Upper lobe of right lung (tissue), 1 donor: ENCODE results near the gene C20orf202. TPM values are rescaled to one million over a fixed set of nuclear protein-coding genes. Genes with fewer than 3 reads are reported as not detected.
A peak's percentile ranks its signal among the peaks of the same experiment; 100 is the strongest.

Experiments
- ATAC-seq: fragments of 200-7000 bp; cut with Tn5 transposase; one replicate; pipeline ENCODE4 v1.9.1; 2020; ENCODE audit warnings: mild to moderate bottlenecking, moderate library complexity
- DNase-seq: peaks from one replicate; pipeline ENCODE4 v3.0.0-alpha.2; 2020
- H3K27ac ChIP-seq: fragments of 200-600 bp; one replicate; pipeline ENCODE4 v1.8.0; 2022
- H3K27me3 ChIP-seq: fragments of 200-600 bp; one replicate; pipeline ENCODE4 v1.8.0; 2022; ENCODE audit warnings: mild to moderate bottlenecking
- H3K36me3 ChIP-seq: fragments of 200-600 bp; one replicate; pipeline ENCODE4 v1.8.0; 2022
- H3K4me1 ChIP-seq: fragments of 200-600 bp; one replicate; pipeline ENCODE4 v1.8.0; 2022
- H3K4me3 ChIP-seq: fragments of 200-600 bp; one replicate; pipeline ENCODE4 v1.8.0; 2022; ENCODE audit warnings: mild to moderate bottlenecking
- H3K9me3 ChIP-seq: fragments of 200-600 bp; one replicate; pipeline ENCODE4 v1.8.0; 2022
- CTCF ChIP-seq: fragments of 200-600 bp; IDR thresholded peaks from one replicate; pipeline ENCODE4 v1.8.0; 2022; ENCODE audit warnings: antibody characterized with exemption
- intact Hi-C: fragments of 100-400 bp; cut with DNase I; formaldehyde crosslinking; loops from one replicate; pipeline ENCODE4 v1.11.0; 2022
- total RNA-seq: library from RNA; stranded (reverse); fragmentation: NEBNext Ultra II Directional; extraction: Animal tissue kit (Norgen Biotek cat#: 25700); gene quantifications from one replicate; pipeline ENCODE4 v1.2.1, GENCODE V29; 2021
- donor health status: DM: no; HTN: yes; CAD: no; lungs with severe emphysema.

The C20orf202 gene
- total RNA-seq, 1 donor from 2014 or later, result 0.64 TPM

DNA sequence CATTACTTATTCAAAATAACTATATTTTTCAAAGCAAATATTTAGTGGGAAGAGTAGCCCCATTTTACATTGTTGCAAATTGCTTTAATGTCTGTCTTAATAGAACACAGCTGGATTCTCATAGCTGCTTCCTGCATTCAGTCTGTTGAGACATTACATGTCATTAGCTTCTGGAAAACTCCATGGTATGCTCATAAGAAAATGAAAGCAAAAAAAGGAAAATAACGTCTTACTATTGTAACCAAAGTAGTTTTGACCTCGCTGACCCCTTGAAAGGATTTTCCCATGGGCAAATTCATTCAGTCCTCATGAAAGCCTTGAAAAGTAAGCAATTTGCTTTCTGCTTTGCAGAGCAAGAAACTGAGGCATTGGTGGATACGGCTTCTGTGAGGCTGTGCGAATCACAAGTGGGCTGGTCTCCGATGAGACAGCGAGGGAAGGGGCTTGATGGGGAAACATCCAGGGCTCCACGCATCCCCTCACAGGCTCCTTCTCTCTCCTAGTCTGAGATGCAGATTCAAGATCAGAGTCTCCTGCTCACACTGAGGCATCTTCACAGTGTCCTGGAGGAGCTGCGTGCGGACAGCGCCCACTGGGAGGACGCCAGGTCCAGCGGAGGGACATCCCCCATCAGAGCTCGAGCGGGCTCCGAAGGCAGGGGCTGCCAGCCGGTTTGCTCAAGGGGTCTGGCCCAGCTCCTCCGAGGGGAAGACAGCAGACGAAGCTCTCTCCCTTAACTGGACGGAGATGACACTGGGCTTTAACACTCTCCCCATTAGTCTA is 3.3 kb downstream of the C20orf202 start:
- intact Hi-C loops, result no loop called here

DNA sequence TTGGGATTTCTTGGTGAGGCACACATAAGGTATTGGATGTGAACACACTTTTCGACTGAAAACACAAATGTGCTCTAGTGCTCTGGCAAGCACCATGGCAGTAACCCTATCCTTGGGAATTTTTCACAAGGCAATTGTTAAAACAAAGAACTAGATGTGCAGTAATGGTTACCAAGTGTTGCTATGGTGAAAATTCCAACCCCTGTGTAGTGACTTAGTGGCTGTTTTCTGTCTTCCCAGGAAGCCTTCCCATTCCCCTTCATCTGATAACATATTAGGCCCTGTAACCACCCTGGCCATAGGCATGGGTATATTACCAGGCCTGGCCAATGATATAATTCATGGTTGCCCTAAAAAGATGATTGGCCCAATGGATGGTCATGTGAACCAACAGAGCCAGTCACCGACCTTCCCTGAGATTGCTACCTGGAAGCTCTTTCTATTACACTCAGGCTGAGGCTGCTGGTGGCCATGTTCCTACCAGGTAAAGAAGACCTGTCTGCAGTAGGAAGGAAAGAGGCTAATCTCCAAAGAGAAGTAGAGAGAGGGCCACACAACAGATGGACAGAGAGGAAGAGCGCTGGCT is 4.1 kb downstream of the C20orf202 start:
- peaks cover 13% of the 10 kb centered on the region for H3K4me1 ChIP-seq
- ATAC-seq (no peak), DNase-seq (no peak)
- H3K9me3 ChIP-seq, result no peaks in the 10 kb centered on the region
- H3K27me3 ChIP-seq, result no peaks in the 10 kb centered on the region
- no peak overlapping the region for H3K4me3 ChIP-seq
- no peak overlapping the region for H3K27ac ChIP-seq
- no peaks in the 10 kb centered on the region for H3K36me3 ChIP-seq
- intact Hi-C loops, result no loop called here
- TF ChIP-seq CTCF, result no peak

More for the DNA sequence above, 3.3 kb downstream of the C20orf202 start:
- Histone ChIP-seq H3K4me1 (peaks cover 13% of the 10 kb centered on the region), H3K4me3 (peak overlapping the region; percentile 19), H3K36me3 (no peaks in the 10 kb centered on the region), H3K9me3 (no peaks in the 10 kb centered on the region), H3K27ac (no peak overlapping the region), H3K27me3 (no peaks in the 10 kb centered on the region)
- no peak for TF ChIP-seq CTCF
- DNase-seq, result no peak
- no peak for ATAC-seq

GRCh38 chr20:1209447-1210387 is 6.5 kb downstream of the C20orf202 start:
- H3K4me3 ChIP-seq, result no peak overlapping the region
- intact Hi-C loops, result no loop called here

DNA sequence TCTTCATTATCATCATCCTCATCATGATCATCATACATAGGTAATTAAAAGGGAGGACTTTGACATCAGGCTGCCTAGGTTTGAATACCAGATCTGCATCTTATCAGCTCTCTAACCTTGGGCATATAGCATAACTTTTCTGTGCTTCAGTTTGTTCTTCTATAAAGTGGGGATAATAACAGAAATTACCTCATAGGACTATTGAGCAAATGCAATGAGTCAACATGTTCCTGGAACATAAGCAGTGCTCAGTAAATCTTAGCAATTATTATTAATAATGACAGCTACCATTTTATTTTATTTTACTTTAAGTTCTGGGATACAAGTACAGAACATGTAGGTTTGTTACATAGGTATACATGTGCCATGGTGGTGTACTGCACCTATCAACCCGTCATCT is 7.2 kb downstream of the C20orf202 start:
- Histone ChIP-seq H3K9me3 (no peaks in the 10 kb centered on the region), H3K4me3 (no peak overlapping the region), H3K27me3 (no peaks in the 10 kb centered on the region), H3K27ac (no peak overlapping the region), H3K36me3 (no peaks in the 10 kb centered on the region), H3K4me1 (peaks cover 7% of the 10 kb centered on the region)
- DNase-seq (no peak), ATAC-seq (no peak)
- intact Hi-C loops, result no loop called here
- TF ChIP-seq CTCF, result no peak

More at GRCh38 chr20:1209447-1210387, 6.5 kb downstream of the C20orf202 start:
- H3K4me1 ChIP-seq, result peaks cover 7% of the 10 kb centered on the region
- H3K36me3 ChIP-seq, result no peaks in the 10 kb centered on the region
- DNase-seq (no peak), ATAC-seq (no peak)
- H3K27me3 ChIP-seq, result no peaks in the 10 kb centered on the region
- TF ChIP-seq CTCF, result no peak
- no peak overlapping the region for H3K27ac ChIP-seq
- no peaks in the 10 kb centered on the region for H3K9me3 ChIP-seq

DNA sequence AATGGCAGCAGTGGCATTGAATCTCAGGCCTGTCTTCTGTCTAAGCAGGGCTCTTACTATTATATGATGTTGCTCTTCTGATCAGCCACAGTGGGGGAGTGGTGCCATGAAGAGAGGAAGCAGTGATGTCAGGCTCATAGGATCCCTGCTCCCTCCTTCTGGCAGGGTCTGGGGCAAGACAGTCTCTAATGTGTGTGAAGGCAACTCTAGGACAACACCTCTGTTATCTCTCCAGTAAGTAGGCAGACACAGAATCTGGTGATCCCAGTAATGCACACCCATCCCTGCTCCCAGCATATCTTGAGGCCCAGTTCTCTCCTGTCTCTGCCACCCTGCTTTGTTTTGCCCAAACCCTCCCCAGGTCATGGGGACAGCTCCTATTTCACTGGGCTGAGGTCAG is 8.8 kb downstream of the C20orf202 start:
- Histone ChIP-seq H3K4me1 (peaks cover 3% of the 10 kb centered on the region), H3K36me3 (no peaks in the 10 kb centered on the region), H3K27ac (no peak overlapping the region), H3K4me3 (no peak overlapping the region), H3K27me3 (no peaks in the 10 kb centered on the region), H3K9me3 (no peaks in the 10 kb centered on the region)
- TF ChIP-seq CTCF, result no peak
- no peak for DNase-seq
- intact Hi-C loops, result no loop called here
- ATAC-seq, result peak; percentile 60
